DMS79 (cell line): ENCODE measurements around the gene IL4.

ENCODE experiments used
- DNase-seq: peaks from one replicate; lab custom pipeline; 2025; lab: John Stamatoyannopoulos, UW

IL4 gene

DNA sequence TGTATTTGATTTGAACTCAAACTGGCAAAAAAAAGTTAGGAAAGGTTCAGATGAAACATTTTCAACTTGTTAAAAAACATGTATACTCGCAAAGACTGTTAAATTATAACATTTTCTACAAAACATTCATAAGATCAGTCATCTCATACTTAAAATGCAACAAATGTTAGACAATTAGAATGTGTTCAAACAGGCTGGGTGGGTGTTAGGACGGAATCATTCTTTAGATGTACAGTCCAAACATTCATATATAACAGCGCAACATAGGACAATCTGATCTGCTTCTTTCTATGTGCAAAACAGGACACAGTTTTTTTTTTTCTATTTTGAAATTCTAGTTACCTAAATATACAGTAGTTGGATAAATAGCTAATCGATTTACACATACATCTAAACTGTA, 22.2 kb downstream of the IL4 start:
- no peak for DNase-seq

DNA sequence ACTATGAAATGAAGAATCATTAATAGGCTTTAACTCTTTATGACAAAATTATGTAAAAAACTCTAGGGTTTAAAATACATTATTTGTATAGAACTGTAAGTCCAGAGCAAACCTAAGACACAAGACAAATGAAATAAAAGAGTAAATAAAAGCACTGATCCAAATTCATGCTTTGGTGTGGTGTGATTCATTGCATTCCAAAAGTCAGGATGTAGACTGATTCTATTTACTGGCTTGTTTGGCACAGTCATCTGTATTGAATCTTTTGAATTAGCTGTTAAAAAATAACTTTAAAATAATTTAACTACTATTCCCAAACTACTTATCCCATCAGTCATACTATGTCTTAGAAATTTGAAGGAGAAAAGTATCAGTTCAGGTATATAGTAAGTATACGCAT, 31.1 kb downstream of the IL4 start:
- no peak for DNase-seq

GRCh38 chr5:132708645-132709044, 34.9 kb downstream of the IL4 start:
- no peak for DNase-seq

GRCh38 chr5:132714456-132715307, 40.9 kb downstream of the IL4 start:
- DNase-seq: no peak

DNA sequence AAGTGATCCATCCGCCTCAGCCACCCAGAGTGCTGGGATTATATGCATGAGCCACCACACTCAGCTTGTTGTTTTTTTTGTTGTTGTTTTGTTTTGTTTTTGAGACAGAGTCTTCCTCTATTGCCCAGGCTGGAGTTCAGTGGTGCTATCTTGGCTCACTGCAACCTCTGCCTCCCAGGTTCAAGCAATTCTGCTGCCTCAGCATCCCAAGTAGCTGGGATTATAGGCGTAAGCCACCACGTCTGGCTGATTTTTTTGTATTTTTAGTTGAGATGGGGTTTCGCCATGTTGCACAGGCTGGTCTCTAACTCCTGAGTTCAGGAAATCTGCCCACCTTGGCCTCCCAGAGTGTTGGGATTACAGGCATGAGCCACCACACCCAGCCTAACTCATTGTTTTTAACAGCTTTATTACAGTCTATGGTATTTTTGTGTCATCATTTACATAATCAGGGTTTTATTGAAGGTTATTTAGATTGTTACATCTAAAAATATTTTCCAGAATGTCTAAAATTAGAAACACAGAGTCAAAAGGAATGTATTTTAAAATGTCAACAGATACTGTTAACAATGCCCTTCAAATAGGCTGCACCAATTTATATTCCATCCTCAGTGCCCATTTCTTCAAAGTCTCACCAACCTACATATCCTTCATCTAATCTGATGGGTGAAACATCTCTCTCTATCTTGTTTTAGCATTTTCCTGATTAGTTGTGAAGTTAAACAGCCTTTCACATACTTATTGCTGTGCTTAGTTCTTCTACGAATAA, 44.9 kb downstream of the IL4 start:
- DNase-seq: no peak

GRCh38 chr5:132725745-132726144, 52.0 kb downstream of the IL4 start:
- DNase-seq: no peak

DNA sequence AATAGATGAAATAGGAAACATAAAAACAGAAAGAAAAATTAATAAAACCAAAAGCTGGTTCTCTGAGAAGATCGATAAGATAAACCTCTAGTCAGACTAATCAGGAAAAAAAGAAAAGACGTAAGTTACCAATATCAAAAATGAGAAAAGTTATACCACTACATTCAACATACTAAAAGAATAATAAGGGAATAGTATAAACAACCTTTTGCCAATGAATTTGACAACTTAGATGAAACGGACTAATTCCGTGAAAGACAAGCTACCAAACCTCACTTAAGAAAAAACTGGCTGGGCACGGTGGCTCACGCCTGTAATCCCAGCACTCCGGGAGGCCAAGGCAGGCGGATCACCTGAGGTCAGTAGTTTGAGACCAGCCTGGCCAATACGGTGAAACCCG, 56.1 kb downstream of the IL4 start:
- DNase-seq: no peak
